Measurements from ENCODE around the gene HIBCH. TPM values are rescaled to one million over a fixed set of nuclear protein-coding genes. Genes with fewer than 3 reads are reported as not detected.

HIBCH gene
- polyA plus RNA-seq, 1 donor (not counting 4 experiments of a cell fraction or from before 2014, with no cell fraction given) = 19.4 TPM

DNA sequence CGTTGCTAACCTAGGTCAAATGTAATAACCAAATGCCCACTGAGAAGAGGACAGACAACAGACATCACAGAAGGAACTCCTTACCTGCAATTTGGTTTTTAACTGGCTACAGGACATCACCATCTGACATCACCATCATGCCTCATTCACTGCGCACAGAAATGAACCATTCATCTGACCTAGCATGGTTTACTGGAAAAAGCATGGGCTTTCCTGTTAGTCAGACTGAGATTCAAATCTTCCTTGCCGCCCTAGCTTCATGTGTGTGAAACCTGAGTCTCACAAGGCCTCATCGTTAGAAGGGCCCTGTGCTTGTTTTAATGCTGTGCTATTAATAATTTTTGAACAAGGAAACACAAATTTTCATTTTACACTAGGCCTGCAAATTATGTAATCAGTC is 1.1 kb upstream of the HIBCH start:
- Histone ChIP-seq H4K20me1 (ENCODE audit: control insufficient read depth, extremely low read depth, insufficient read depth, low read length) (no peaks in the 10 kb centered on the region), H3K79me2 (ENCODE audit: control insufficient read depth, insufficient read depth, low read length) (peaks cover 11% of the 10 kb centered on the region), H3K9ac (ENCODE audit: control insufficient read depth, extremely low read depth, insufficient read depth, low read length) (no peak overlapping the region), H3K27ac (ENCODE audit: control insufficient read depth, insufficient read depth, low read length) (no peak overlapping the region), H3K27me3 (ENCODE audit: control insufficient read depth, extremely low read depth, insufficient read depth, low read length) (no peaks in the 10 kb centered on the region), H3K9me1 (ENCODE audit: control insufficient read depth, extremely low read depth, insufficient read depth, low read length) (no peaks in the 10 kb centered on the region), H3K4me2 (ENCODE audit: control insufficient read depth, extremely low read depth, insufficient read depth, low read depth, low read length) (no peak overlapping the region), H3K9me3 (ENCODE audit: control insufficient read depth, low read depth, low read length) (no peaks in the 10 kb centered on the region), H2AFZ (ENCODE audit: control insufficient read depth, low read length) (peak overlapping the region; percentile 82), H3K4me3 (ENCODE audit: control insufficient read depth in 2 of 3, extremely low read depth in 1 of 3, insufficient read depth in 2 of 3, low read depth in 1 of 3, low read length in 3 of 3) (no peak overlapping the region), H3K36me3 (ENCODE audit: control insufficient read depth in 2 of 2, extremely low read depth in 1 of 2, insufficient read depth in 2 of 2, low read length in 2 of 2) (no peaks in the 10 kb centered on the region), H3K4me1 (ENCODE audit: control insufficient read depth, extremely low read depth, insufficient read depth, low read length) (peaks cover 13% of the 10 kb centered on the region)
- TF ChIP-seq EZH2 (IDR thresholded peaks at IDR 0.05; ENCODE audit: low read length) = no peak
- TF ChIP-seq CTCF (optimal IDR thresholded peaks at IDR 0.05 in 1 of 3, IDR thresholded peaks at IDR 0.05 in 1 of 3, conservative IDR thresholded peaks at IDR 0.05 in 1 of 3; ENCODE audit: extremely low read depth in 1 of 3, insufficient read depth in 2 of 3, low read length in 3 of 3) = no peak
- dilution Hi-C loops (cut with MboI; ENCODE audit: extremely low pct_ligation_motif_present, low sequenced_read_pairs) = no loop called here
- DNase-seq (ENCODE audit: low read depth, low spot score) = no peak
- no peak for FAIRE-seq

DNA sequence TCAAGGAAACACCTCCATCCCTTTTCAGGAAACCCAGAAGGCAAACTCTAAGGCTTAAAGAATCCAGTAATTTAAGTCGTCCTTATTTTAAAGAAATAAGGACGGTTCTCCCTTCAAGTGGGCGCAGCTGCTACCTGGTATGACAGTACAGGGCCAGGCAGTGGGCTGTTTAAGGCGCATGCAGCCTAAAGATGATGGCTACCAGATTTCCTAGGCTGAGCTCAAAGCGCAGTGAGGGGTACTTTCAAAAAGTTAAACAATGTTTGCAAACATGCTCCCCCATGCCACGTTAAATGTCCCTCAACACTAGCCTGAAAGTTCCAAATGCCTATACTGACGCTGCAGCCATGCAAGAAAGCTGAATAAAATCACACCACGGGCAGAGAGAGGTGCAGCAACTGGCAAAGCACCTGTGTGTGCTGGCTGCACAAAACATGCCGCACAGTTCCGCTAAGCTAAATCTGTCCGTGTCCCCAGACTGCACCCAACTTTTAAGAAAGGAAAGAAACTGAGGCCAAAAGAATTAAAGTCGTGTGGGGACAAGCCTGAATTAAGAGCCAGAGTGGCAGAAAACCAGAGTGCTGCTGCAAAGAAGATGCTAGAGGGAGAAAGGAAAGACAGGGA is 583 bp downstream of the HIBCH start:
- Histone ChIP-seq H3K36me3 (ENCODE audit: control insufficient read depth in 2 of 2, extremely low read depth in 1 of 2, insufficient read depth in 2 of 2, low read length in 2 of 2) (no peaks in the 10 kb centered on the region), H3K9me1 (ENCODE audit: control insufficient read depth, extremely low read depth, insufficient read depth, low read length) (no peaks in the 10 kb centered on the region), H3K4me2 (ENCODE audit: control insufficient read depth, extremely low read depth, insufficient read depth, low read depth, low read length) (peak overlapping the region; percentile 98), H3K4me1 (ENCODE audit: control insufficient read depth, extremely low read depth, insufficient read depth, low read length) (peaks cover 13% of the 10 kb centered on the region), H3K27ac (ENCODE audit: control insufficient read depth, insufficient read depth, low read length) (peak overlapping the region; percentile 70), H3K4me3 (ENCODE audit: control insufficient read depth in 2 of 3, extremely low read depth in 1 of 3, insufficient read depth in 2 of 3, low read depth in 1 of 3, low read length in 3 of 3) (peak overlapping the region; percentile 71 to 89 (median 85)), H3K79me2 (ENCODE audit: control insufficient read depth, insufficient read depth, low read length) (peaks cover 11% of the 10 kb centered on the region), H3K27me3 (ENCODE audit: control insufficient read depth, extremely low read depth, insufficient read depth, low read length) (no peaks in the 10 kb centered on the region), H2AFZ (ENCODE audit: control insufficient read depth, low read length) (peak overlapping the region; percentile 91), H4K20me1 (ENCODE audit: control insufficient read depth, extremely low read depth, insufficient read depth, low read length) (no peaks in the 10 kb centered on the region), H3K9ac (ENCODE audit: control insufficient read depth, extremely low read depth, insufficient read depth, low read length) (peak overlapping the region; percentile 73), H3K9me3 (ENCODE audit: control insufficient read depth, low read depth, low read length) (no peaks in the 10 kb centered on the region)
- TF ChIP-seq EZH2 (IDR thresholded peaks at IDR 0.05; ENCODE audit: low read length) = no peak
- TF ChIP-seq CTCF (optimal IDR thresholded peaks at IDR 0.05 in 1 of 3, IDR thresholded peaks at IDR 0.05 in 1 of 3, conservative IDR thresholded peaks at IDR 0.05 in 1 of 3; ENCODE audit: extremely low read depth in 1 of 3, insufficient read depth in 2 of 3, low read length in 3 of 3) = no peak
- no peak for DNase-seq (ENCODE audit: low read depth, low spot score)
- dilution Hi-C loops (cut with MboI; ENCODE audit: extremely low pct_ligation_motif_present, low sequenced_read_pairs) = no loop called here
- peak; percentile 49 for FAIRE-seq
